Fibroblast of the aortic adventitia (primary cell): Measurements from ENCODE around the gene KBTBD2. TPM values are rescaled to one million over a fixed set of nuclear protein-coding genes. Genes with fewer than 3 reads are reported as not detected.
"Not testable (repeated sequence)": the region's sequence is repeated elsewhere in the genome, so short reads cannot be mapped to it uniquely, and the experiment has no call there.

ENCODE experiments used
- DNase-seq: peaks from one replicate; pipeline ENCODE4 v3.0.0-alpha.2; 2010; ENCODE audit warnings: low read depth
- H3K4me3 ChIP-seq: 2 replicates; pipeline ENCODE4 v1.5.1; 2011; ENCODE audit warnings: low read depth, mild to moderate bottlenecking, control low read depth, low read length, moderate library complexity
- total RNA-seq: library from RNA; depleted of rRNA; stranded (reverse); fragments of >200 nt; gene quantifications from 2 replicates; pipeline ENCODE4 v1.2.3, GENCODE V29; 2012; ENCODE audit warnings: low replicate concordance
- TF ChIP-seq, protein P1 (sequence below): IDR thresholded peaks from 2 replicates; pipeline ENCODE4 v1.5.1; 2011; ENCODE audit warnings: mild to moderate bottlenecking, low read length, control low read depth, inconsistent platforms; ENCODE audit not compliant: insufficient read depth

Gene KBTBD2
- total RNA-seq, 1 donor, result 35.9 TPM

- TF ChIP-seq, protein P1, sequence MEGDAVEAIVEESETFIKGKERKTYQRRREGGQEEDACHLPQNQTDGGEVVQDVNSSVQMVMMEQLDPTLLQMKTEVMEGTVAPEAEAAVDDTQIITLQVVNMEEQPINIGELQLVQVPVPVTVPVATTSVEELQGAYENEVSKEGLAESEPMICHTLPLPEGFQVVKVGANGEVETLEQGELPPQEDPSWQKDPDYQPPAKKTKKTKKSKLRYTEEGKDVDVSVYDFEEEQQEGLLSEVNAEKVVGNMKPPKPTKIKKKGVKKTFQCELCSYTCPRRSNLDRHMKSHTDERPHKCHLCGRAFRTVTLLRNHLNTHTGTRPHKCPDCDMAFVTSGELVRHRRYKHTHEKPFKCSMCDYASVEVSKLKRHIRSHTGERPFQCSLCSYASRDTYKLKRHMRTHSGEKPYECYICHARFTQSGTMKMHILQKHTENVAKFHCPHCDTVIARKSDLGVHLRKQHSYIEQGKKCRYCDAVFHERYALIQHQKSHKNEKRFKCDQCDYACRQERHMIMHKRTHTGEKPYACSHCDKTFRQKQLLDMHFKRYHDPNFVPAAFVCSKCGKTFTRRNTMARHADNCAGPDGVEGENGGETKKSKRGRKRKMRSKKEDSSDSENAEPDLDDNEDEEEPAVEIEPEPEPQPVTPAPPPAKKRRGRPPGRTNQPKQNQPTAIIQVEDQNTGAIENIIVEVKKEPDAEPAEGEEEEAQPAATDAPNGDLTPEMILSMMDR, result no peak
- no peak overlapping the region for H3K4me3 ChIP-seq
- DNase-seq, result no peak
Observed at GRCh38 chr7:32870298-32870697, 21.3 kb downstream of the KBTBD2 start.

DNA sequence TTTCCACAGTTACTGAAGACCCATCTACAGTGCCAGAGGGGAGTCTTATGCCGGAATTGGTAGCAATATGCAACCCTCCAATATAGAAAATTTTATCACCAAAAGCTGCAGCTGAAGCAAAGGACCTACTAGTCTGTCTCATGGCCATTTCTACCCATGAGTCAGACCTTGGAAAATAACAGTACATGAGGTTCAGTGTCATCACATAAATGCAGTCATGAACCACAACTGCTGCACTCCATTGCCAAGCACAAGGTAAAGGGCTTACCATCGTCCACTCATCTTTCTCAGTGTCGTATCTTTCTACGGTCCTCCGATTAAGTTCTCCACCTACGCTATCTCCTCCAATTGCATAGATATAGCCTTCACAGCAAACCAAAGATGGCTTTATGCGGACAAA is 21.8 kb downstream of the KBTBD2 start:
- TF ChIP-seq, protein P1, result no peak
- H3K4me3 ChIP-seq, result no peak overlapping the region
- DNase-seq, result no peak

- TF ChIP-seq, protein P1, result no peak
- no peak for DNase-seq
- H3K4me3 ChIP-seq, result no peak overlapping the region
Observed at GRCh38 chr7:32868116-32868515, 23.4 kb downstream of the KBTBD2 start.

DNA sequence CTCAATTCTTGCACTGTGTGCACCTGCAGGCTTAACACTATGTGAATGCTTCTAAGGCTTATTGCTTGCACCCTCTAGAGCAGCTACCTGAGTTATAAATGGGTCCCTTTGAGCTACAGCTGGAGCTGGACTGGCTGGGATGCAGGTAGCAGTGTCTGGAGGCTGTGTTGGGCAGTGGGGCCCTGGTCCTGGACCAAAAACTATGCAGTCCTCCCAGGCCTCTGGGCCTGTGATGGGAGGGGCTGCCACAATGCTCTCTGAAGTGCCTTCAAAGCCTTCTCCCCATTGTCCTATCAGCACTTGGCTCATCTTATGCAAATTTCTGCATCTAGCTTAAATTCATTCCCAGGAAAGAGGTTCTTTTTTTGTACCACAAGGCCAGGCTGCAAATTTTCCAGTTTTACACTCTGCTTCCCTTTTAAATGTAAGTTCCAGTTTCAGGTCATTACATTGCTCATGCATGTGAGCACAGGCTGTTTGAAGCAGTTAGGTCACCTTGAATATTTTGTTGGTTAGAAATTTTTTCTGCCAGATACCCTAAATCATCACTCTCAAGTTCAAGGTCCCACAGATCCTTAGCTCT is 26.0 kb downstream of the KBTBD2 start:
- H3K4me3 ChIP-seq, result no peak overlapping the region
- no peak for DNase-seq
- TF ChIP-seq, protein P1, result no peak

DNA sequence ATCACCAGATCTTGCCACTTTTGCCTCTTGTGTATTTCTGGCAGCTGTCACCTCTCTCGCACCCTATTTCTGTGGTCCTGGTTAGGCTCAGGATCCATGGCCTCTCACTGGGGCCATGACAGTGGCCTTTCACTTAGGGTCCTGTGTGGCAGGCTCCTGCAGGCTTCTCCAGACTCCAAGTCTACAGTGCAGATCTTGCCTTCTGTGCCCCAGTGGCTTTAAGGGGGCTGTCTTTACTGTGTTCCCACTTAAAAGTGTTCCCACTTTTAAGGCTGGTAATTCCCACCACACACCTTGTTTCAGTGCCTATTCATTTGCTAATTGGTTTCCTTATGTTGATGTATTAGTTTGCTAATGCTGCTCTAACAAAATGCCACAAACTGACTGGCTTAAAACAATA is 27.7 kb downstream of the KBTBD2 start:
- H3K4me3 ChIP-seq, DNase-seq: not testable (repeated sequence)

DNA sequence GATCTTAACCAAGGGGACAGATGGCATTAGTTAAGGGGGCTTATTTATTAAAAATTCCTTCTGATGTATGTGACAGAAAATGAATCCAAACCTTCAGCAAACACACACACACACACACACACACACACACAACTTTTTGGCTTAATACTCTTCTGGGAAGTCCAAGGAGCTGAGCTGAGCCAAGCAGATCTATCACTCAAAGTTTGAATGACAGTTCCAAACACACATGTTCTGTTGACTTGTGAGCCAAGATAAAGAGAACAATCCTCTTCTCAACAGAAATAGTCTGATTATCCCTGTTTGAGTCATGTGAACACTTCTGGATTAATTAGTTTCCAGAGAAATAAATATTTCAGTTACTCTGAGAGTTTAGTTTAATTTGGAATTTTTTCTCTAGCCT is 31.5 kb downstream of the KBTBD2 start:
- no peak for DNase-seq
- TF ChIP-seq, protein P1, result no peak
- no peak overlapping the region for H3K4me3 ChIP-seq

DNA sequence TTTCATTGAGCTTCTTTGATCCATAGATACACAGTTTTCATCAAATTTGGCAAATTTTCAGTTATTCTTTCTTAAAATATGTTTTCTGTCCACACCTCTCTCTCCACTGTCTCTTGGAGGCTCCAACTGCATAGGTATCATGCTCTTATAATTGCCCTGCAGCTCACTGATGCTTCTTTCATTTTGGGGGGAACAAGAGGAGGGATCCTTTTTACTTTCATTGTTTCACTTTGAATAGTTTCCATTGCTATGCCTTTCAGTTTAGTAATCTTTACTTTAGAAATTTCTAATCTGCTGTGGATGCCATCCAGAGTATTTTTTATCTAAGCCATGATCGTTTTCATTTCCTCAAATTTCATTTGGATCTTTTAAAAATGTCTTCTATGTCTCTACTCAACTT is 32.9 kb downstream of the KBTBD2 start:
- TF ChIP-seq, protein P1, result no peak
- DNase-seq, result no peak

DNA sequence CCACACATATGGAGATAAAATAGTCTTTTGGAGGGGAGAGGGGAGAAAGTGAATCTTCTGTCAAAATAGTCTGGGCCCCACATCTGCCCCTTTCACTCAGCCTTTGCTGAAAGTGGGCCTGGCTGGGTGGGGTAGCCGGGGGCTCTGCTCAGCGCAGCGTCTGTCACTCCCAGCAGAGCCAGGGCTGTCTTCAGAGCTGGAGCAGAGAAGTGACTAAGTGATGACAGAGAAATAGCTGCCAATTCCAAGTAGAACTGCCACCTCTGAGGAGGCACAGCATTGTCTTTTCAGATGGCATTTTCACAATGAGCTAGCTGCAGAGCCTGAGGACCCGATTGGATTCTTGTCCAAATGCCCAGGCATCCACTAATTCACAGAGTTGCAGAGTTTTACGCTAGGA is 34.5 kb downstream of the KBTBD2 start:
- H3K4me3 ChIP-seq, DNase-seq: not testable (repeated sequence)

More for the DNA sequence above, 32.9 kb downstream of the KBTBD2 start:
- no peak overlapping the region for H3K4me3 ChIP-seq

DNA sequence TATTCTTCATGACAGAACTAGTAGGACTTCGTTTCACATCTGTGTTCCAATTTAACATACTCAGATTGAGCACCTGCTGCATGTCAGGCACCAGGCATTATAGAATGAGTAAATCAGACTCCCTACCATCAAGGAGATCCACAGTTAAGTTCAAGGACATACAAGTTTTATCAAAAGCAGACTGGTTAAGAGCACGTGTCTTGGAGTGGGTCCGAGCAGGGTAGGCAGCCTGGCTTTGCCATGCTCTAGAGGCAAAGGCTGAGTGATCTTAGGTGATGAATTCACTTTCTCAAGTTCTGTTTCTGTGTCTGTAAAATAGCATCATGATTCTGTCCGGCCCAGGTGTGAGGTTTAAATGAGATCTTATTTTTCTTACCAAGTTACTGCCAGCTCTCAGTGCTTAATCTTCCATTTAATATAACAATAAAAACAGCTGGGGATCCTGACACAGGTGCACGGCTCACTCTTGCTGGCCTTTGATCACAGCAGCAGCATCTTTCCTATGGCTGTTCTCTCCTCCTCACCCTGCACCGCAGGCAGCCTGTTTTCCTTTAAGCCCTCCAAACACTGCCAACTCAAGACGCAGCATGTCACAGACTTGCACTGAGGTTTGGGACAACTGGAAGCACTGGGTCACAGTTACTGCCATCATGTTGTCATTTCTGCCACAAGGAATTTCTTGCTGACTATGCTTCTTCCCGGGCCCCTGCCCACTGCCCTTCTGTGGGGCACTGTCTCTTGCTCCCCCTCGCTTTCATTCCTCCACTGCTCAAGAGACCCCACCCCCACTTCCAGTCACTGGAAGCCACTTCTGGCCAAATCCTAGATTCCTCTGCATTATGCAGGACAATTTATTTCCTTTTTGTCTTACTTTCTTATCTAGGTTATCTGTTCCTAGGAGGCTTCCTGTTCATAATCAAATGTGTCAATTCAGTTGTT is 35.5 kb downstream of the KBTBD2 start:
- DNase-seq, H3K4me3 ChIP-seq: not testable (repeated sequence)

DNA sequence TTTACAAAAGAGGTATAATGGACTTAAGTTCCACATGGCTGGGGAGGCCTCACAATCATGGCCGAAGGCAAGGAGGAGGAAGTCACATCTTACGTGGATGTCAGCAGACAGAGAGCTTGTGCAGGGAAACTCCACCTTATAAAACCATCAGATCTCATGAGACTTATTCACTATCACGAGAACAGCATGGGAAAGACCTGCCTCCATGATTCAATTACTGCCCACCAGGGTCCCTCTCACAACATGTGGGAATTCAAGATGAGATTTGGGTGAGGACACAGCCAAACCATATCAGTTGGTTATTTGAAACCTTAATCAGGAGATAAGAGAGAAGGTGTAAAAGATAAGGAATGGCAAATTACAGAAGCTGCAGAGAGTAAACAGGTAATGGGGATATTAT is 40.9 kb downstream of the KBTBD2 start:
- DNase-seq, H3K4me3 ChIP-seq: not testable (repeated sequence)

- DNase-seq, H3K4me3 ChIP-seq: not testable (repeated sequence)
Observed at GRCh38 chr7:32848655-32849054, 42.9 kb downstream of the KBTBD2 start.
